Peyer's patch (tissue), 4 donors: ENCODE measurements around the gene WASL.

Experiments used
- CTCF ChIP-seq, 6 experiments: fragments of 450-650 bp in 4 of 6; fragments of 200-600 bp in 2 of 6; sonication (generic) in 1 of 6; IDR thresholded peaks; one replicate each; pipeline ENCODE4 v1.5.1; 2017 to 2019; ENCODE audit warnings: antibody characterized with exemption in 6 of 6, mild to moderate bottlenecking in 3 of 6, moderate library complexity in 1 of 6
- POLR2A ChIP-seq, 2 donors: fragments of 450-650 bp; IDR thresholded peaks; one replicate each; pipeline ENCODE4 v1.5.1; 2017; ENCODE audit warnings: antibody characterized with exemption in 2 of 2, mild to moderate bottlenecking in 2 of 2, moderate library complexity in 2 of 2

DNA sequence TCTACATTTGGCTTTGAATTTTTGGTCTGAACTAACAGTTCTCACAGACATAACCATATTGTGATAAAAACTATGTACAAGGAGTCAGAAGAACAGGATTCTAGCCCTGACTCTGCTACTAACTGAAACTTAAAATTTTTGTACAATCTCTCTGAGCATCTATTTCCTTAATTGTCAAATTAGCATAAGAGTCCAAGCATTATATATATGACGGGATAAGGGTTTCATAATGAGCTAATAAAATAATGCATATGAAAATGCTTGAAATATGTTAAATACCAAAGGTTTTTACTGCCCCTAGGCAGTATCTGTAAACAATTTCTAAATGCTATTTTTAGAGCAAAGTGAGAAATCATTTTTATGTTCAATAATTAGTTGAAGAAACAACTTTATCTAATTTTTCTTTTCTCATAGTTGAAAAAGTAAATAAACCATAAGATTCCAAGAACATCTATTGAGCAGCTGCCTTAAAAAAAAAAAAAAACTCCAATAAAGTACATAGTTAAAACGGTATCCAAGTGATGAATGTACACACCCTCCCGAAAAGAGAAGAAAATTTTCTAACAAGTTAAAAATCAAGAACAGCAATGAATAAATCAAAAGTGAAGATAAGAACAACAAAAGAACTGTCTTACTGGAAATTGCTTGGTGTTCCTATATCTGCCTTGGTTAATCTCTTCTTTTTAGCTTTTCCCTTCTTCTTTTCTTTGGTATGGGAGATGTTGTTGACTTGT lies 52.7 kb downstream of the WASL start:
- TF ChIP-seq CTCF (IDR thresholded peaks at IDR 0.05) (no peak), POLR2A (IDR thresholded peaks at IDR 0.05) (no peak)
